Stomach (tissue), 9 donors: ENCODE data around the gene GSPT1. TPM values are rescaled to one million over a fixed set of nuclear protein-coding genes. Genes with fewer than 3 reads are reported as not detected.
A peak's percentile ranks its signal among the peaks of the same experiment; 100 is the strongest.

Experiments
- DNase-seq, 2 donors: peaks; one replicate each; pipeline versions ENCODE4 v3.0.0 to v3.0.0-alpha.2; 2013 to 2019
- H3K27ac ChIP-seq, 5 donors: fragments of 200-600 bp in 4 of 5; sonication (generic) in 4 of 5; one replicate each; pipeline ENCODE4 v1.5.1; 2013 to 2019; ENCODE audit warnings: mild to moderate bottlenecking in 1 of 5, moderate library complexity in 1 of 5
- H3K27me3 ChIP-seq, 3 donors: fragments of 200-600 bp; sonication (generic); one replicate each; pipeline ENCODE4 v1.5.1; 2017 to 2019; ENCODE audit warnings: mixed run types in 1 of 3
- H3K36me3 ChIP-seq, 4 donors: fragments of 200-600 bp; sonication (generic); 1 replicate in 3 of 4; 2 replicates in 1 of 4; pipeline ENCODE4 v1.5.1; 2016 to 2019
- H3K4me1 ChIP-seq, 4 donors: fragments of 200-600 bp; sonication (generic); one replicate each; pipeline ENCODE4 v1.5.1; 2016 to 2019
- H3K4me3 ChIP-seq, 4 donors: fragments of 200-600 bp; sonication (generic) in 3 of 4; one replicate each; pipeline ENCODE4 v1.5.1; 2016 to 2019; ENCODE audit warnings: mild to moderate bottlenecking in 1 of 4
- H3K9me3 ChIP-seq, 4 donors: fragments of 200-600 bp; sonication (generic); one replicate each; pipeline ENCODE4 v1.5.1; 2016 to 2019
- EP300 ChIP-seq: sonication (generic); formaldehyde crosslinking; IDR thresholded peaks from one replicate; pipeline ENCODE4 v1.6.1; 2017; ENCODE audit warnings: antibody characterized with exemption
- POLR2A ChIP-seq, 4 donors: fragments of 450-650 bp; IDR thresholded peaks; one replicate each; pipeline ENCODE4 v1.6.1; 2016; ENCODE audit warnings: antibody characterized with exemption in 4 of 4, control low read depth in 2 of 4, mild to moderate bottlenecking in 1 of 4, moderate library complexity in 1 of 4
- POLR2AphosphoS5 ChIP-seq, 3 donors: sonication (generic); formaldehyde crosslinking; IDR thresholded peaks; one replicate each; pipeline ENCODE4 v1.6.1; 2016; ENCODE audit warnings: antibody characterized with exemption in 3 of 3
- WGBS, 5 donors: extraction: QIAGEN DNeasy Blood & Tissue Kit in 3 of 5; methylation state at CpG; one replicate each; pipeline versions ENCODE4 v1.1.5 to v1.1.7; 2013 to 2018; 5-methylcytosine and 5-hydroxymethylcytosine counted together
- intact Hi-C: fragments of 100-400 bp; cut with DNase I; formaldehyde crosslinking; loops from one replicate; pipeline ENCODE4 v1.15.1; 2023; ENCODE audit warnings: low total_unique reads
- polyA plus RNA-seq, 3 donors: library from polyadenylated mRNA; stranded (reverse); fragments of 200-250 nt; gene quantifications; one replicate each; pipeline ENCODE4 v1.2.3, GENCODE V29; 2013
- total RNA-seq, 5 donors: library from RNA; depleted of rRNA; stranded (reverse); fragments of >200 nt; gene quantifications; one replicate each; pipeline versions ENCODE4 v1.1.0 to v1.2.3, GENCODE V29; 2014 to 2016
- TF ChIP-seq, protein P1 (sequence below), 7 experiments: fragments of 450-650 bp in 4 of 7; fragments of 200-600 bp in 3 of 7; sonication (generic) in 3 of 7; IDR thresholded peaks; one replicate each; pipeline ENCODE4 v1.5.1; 2016 to 2019; ENCODE audit warnings: antibody characterized with exemption in 7 of 7, control low read depth in 2 of 7, mild to moderate bottlenecking in 1 of 7
- donor health status: healthy with polysubstance abuse.
- donor health status: Bipolar disorder and iron deficiency.
- donor health status: healthy.

The GSPT1 gene
- total and polyA plus RNA-seq, 8 donors: 28.0 to 73.2 (median 46.9) TPM

GRCh38 chr16:11915114-11915643, 577 bp downstream of the GSPT1 start:
- Histone ChIP-seq H3K4me1 (peaks cover 38 to 47% (median 42%) of the 10 kb centered on the region in 4 donors), H3K9me3 (no peaks in the 10 kb centered on the region), H3K27me3 (no peaks in the 10 kb centered on the region), H3K36me3 (no peaks in the 10 kb centered on the region), H3K4me3 (peak overlapping the region; percentile 90 to 98 (median 94)), H3K27ac (peak overlapping the region; percentile 96 to 100 (median 97))
- TF ChIP-seq POLR2AphosphoS5 (IDR thresholded peaks at IDR 0.05): no peak
- no peak for TF ChIP-seq EP300
- TF ChIP-seq, protein P1, sequence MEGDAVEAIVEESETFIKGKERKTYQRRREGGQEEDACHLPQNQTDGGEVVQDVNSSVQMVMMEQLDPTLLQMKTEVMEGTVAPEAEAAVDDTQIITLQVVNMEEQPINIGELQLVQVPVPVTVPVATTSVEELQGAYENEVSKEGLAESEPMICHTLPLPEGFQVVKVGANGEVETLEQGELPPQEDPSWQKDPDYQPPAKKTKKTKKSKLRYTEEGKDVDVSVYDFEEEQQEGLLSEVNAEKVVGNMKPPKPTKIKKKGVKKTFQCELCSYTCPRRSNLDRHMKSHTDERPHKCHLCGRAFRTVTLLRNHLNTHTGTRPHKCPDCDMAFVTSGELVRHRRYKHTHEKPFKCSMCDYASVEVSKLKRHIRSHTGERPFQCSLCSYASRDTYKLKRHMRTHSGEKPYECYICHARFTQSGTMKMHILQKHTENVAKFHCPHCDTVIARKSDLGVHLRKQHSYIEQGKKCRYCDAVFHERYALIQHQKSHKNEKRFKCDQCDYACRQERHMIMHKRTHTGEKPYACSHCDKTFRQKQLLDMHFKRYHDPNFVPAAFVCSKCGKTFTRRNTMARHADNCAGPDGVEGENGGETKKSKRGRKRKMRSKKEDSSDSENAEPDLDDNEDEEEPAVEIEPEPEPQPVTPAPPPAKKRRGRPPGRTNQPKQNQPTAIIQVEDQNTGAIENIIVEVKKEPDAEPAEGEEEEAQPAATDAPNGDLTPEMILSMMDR (IDR thresholded peaks at IDR 0.05): no peak
- no peak for TF ChIP-seq POLR2A (IDR thresholded peaks at IDR 0.05)
- intact Hi-C loops: no loop called here
- DNase-seq: peak; percentile 41 to 75
- WGBS, 5 donors: 0 to 1% (median 0%) methylated on average over 9 to 78 of the region's 79 CpGs

DNA sequence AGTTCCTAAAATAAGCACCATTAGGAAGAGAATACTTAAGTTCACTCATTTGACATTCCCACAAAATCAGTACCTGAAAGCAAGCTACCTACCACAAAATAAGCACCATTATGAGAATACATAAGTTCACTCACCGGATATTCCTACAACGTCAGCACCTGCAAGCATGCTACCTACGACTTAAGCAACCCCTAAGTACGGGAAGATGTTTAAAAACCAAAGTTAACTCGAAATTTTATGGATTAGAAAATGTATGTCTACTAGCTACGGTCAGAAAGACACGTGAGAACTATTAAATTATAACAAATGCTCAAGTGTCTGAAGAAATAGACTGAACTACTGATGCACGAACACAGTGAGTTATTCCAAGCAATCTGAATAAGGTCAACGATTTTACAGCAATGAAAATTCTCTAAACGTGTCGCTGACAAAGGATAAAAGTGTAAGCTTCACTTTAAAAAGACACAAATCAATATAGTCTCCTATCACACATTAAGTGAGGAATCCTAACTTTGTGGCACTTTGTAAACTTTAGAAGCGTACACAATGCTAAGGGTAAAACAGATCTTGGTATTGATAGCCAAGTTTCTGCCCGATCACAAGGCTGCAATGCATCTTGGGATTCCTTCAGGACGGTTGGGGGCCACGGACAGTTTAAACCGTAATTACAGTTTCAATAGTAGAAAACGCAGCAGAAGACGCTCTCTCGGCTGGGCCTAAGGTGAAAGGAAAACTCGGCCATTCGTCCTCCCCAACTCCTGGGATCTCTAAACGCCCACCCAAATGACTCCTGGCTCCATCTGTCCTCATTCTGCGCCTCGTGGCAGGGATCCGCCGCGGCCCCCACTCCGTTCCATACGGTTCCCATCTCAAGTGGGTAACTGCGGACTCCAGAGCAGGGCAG, 1.3 kb downstream of the GSPT1 start:
- intact Hi-C loops: no loop called here
- DNase-seq: peak in 1 of 2 donors; percentile 65
- no peak for TF ChIP-seq POLR2A (IDR thresholded peaks at IDR 0.05)
- TF ChIP-seq EP300: no peak
- no peak for TF ChIP-seq POLR2AphosphoS5 (IDR thresholded peaks at IDR 0.05)
- TF ChIP-seq, protein P1 (IDR thresholded peaks at IDR 0.05): no peak
- Histone ChIP-seq H3K27ac (peak overlapping the region; percentile 96 to 100 (median 97)), H3K4me3 (peak overlapping the region; percentile 90 to 98 (median 94)), H3K9me3 (no peaks in the 10 kb centered on the region), H3K27me3 (no peaks in the 10 kb centered on the region), H3K4me1 (peaks cover 43 to 54% (median 48%) of the 10 kb centered on the region in 4 donors), H3K36me3 (no peaks in the 10 kb centered on the region)
- WGBS, 5 donors: 1 to 6% (median 2%) methylated on average over 15 to 30 of the region's 30 CpGs

GRCh38 chr16:11913425-11914079, 2.2 kb downstream of the GSPT1 start:
- Histone ChIP-seq H3K36me3 (no peaks in the 10 kb centered on the region), H3K9me3 (no peaks in the 10 kb centered on the region), H3K27me3 (no peaks in the 10 kb centered on the region), H3K4me3 (peak overlapping the region; percentile 90 to 98 (median 94)), H3K27ac (peak overlapping the region in 4 of 5 donors; percentile 96 to 98 (median 96)), H3K4me1 (peaks cover 43 to 63% (median 52%) of the 10 kb centered on the region in 4 donors)
- TF ChIP-seq, protein P1 (IDR thresholded peaks at IDR 0.05): no peak
- intact Hi-C loops: no loop called here
- peak in 1 of 2 donors; percentile 44 for DNase-seq
- WGBS, 5 donors: 21 to 41% (median 33%) methylated on average over 12 of the region's 12 CpGs
